NK-92 (cell line): Measurements from ENCODE around the gene SCAMP1.

Experiments used
- DNase-seq: peaks from one replicate; lab custom pipeline; 2025; ENCODE audit not compliant: unreplicated experiment; lab: John Stamatoyannopoulos, UW

Gene SCAMP1

DNA sequence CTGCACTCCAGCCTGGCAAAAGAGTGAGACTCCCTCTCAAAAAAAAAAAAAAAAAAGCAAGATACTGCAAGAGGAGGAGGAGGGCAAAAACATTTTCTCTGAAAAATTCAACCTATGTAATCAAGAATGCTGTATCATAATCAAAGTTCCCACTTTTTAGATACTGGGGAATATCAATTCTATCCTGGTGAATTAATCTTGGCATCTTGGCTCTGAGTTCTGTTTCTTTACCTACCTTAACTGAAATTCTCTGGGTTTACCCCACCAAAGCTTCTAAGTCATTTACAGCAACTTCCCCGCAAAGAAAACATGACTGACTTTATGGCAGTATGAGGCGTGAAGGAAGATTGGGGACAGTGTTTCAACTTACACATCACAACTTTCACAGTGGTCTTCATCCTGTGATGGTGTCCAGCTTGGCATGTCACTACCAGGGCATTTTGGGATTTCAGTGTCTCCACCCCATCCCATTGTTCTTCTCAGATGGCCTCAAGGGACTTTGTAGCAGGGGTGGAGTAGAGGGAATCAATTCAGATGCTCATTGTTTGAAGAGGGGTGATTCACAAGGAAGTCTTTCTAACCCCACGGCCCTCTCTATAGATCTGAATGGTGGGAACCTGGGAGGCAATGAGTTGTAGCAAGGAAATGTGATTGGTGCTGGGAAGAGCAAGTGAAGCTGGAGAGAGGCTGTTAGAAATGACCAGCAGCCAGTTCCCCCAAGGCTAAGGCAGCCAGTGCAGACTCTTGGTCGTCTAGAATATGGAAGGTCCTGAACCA lies 130.5 kb downstream of the SCAMP1 start:
- no peak for DNase-seq

DNA sequence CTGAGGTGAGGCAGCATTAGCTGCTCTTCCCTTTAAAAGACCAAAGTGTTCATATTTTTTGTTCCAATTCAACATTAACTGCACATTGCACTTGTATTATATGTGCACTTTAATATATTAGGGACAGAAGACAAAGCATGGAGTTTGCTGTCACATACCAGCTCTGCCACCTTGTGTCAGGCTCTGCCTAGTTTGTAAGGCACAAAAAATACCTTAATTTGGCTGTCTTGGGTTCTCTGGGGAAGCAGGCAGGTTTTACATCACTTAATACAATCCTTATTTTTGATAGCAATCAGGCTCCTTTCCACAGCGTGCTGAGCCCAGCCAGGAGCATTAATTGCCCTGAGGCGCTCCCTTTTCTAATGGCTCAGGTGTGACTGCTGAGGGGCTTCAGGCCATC lies 131.8 kb downstream of the SCAMP1 start:
- no peak for DNase-seq

DNA sequence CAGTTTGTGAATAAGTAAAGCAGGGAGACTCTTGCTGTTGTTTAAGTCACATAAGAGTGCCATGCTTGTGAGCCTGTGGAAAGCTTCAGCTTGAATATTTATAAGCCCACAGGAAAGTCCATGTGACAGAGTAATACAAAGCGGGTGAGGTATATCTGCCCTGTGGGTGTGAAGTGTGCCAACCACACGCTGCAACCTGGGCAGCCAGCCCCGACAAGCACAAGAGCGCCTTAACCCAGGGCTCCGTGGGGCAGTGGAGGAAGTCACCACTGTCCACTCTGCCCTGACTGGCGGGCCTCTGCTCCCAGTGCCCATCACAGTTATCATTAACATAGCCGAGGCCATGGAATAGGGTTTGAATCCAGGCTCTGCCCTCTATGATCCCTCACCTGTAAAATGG lies 132.2 kb downstream of the SCAMP1 start:
- DNase-seq, result no peak

DNA sequence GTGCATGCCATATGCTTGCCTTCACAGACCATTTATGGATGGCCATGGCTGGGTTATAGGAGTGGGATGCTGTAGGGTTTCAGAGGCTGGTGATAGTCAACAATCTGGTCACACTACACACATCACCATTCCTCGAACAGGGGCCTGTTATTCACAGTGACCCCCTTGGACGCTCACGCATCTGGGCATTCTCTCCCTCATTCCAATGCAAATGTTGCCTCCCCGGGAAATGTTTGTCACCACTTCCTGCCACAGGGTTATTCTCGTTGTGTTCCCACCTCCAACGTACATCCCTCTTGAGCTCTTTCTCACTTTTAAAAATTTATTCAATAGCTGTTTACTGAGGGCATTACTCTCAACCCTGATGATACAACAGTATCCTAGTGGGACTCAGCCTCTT lies 135.4 kb downstream of the SCAMP1 start:
- DNase-seq, result no peak

DNA sequence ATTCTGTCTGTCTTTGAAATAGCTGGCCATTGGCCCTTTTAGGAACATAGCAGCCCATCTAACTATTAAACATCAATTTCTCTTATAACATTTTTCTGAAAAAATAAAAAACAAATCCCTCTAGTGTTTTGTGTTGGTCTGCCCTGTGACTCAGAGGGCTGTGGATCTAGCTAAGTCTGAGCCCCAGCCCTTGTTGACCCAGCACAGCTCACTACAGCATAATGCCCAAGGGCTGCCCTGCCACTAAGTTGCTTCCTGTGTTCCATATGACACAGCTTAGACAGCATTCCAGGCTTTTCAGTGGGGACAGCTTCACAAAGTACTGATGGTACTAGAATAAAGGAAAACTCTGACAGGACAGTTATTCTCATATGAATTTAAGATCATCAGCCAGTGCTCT lies 136.0 kb downstream of the SCAMP1 start:
- no peak for DNase-seq

DNA sequence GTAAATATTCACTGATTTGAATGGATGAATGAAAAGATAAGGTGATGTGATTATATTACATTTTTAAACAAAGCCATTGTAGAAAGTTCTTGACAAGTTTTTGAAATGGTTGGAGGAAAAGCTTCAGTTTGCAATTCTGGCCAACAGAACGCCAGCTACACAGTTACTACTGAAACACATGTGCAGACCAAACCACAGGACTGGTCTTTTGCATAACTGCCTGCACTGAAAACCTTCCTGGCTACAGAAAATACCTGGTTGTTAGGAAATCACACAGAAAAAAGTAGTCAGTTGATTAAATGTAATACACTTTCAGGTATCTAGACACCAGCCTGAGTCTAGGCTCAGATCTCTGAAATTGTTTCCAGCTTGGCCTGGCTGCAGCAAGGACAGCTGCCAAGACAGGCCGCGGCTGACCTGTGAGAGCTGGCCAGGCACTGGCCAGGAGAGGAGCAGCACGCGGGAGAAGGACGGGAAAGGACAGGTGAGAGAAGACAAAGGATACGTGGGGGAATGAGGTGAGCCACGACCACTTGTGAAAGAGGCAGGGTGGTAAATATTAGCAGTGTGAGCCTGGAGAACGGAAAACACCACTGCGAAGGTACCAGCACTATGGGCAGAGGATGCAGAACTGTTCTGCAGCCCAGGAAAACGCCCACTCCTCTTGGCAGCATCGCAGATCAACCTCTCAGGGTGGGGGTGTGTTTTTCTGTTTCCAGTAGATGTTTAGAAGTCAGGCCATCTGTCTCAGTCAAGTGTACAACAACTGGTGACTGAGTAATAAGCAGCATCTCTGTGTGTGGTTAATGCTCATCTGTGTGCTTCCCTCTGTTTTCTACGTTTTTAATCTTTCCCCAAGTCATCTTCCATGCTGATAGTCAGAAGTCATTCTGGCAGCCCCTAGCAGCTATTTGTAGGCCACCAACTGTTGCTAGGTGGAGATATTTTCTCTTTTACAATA lies 137.4 kb downstream of the SCAMP1 start:
- no peak for DNase-seq

DNA sequence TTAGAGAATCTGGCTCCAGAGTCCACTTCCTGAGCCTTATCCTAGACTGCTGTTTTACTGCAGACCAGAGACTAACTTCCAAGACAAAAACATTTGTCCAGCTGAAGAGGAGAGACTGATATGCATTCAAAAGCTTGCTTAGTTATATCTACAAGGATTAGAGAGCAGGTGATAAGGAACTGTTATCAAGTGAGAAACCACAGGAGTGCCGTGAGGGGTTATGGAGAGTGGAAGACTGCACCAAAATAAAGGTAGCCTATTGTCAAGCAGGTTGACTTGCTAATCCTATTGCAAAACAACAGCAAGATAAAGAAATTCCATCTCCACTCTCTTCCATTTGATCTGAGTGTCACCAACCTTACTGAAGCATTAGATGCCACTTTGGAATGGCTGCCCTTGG lies 139.1 kb downstream of the SCAMP1 start:
- DNase-seq, result no peak

DNA sequence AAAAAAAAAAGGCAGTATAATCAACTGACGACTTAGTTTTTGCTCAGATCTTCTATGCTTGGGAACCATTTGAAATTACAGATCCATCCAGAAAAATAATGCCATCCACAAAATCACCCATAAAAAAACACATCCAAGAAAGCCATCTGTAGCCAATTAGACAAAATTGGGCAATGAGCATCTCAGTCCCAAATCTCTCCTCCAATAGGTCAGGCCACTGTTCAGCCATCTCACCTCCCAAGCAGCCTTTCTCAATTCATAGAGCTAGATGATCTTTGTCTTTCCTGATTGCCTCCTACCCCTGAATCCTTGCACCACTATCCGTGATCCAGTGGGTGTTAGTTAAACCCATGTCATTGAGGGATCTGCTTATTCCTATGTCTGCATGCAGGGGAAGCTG lies 139.6 kb downstream of the SCAMP1 start:
- DNase-seq, result no peak

DNA sequence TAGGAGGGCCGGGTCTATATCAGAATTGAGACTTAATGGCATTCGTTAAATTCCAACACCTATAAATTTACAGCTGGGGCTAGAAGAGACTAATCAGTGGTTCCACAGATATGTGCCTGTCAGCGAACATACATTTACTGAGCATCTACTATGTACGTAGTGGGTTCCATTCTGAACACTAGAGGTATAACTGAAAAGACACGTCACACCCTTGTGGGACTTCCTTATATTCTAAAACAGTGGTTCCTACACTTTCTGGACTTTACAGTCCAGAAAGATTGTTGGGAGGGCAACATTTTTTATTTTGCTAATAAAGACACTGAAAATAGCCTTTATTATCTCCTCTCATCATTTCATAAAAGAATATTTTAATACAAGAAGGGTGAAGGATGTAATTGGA lies 140.5 kb downstream of the SCAMP1 start:
- no peak for DNase-seq

DNA sequence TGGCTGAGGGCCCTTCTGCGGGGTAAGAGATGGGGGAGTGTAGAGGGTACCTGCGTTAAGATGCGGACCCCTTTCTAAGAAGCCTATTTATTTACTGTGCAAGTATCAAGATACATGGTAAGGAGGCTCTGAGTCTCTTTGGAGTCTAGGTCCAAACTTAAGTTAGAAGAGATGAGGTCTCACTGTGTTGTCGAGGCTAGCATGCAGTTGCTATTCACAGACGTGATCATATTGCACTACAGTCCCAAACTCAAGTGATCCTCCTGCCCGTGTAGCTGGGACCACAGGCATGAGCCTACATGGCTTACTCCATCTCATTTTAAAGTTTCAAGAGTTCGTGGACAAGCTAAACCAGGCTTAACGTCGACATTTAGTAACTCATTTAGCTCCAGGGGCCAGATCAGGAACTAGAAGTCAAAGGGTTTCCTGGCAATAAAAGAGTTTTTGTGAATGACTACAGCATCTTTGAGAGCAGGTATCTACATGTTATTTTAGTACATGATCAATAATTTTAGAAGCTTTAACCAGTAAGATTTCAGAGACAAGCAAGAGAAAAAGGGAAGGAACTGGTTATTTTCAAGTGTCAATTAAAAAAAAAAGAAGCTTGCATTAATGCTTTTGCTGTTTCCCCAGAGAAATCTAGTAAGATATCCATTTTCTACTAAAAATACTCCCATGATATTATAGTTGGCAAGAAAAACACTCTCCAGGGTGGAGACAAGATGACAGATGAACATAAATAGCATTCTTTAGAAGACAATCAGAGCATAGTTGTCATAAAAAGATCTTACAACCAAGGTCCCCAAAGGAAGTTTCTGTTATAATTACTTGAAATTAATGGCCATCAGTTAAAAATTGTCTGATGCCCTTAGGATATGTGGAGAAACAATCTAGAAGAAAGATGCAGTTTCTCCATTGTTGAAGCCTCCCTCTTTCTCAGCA lies 141.3 kb downstream of the SCAMP1 start:
- no peak for DNase-seq

DNA sequence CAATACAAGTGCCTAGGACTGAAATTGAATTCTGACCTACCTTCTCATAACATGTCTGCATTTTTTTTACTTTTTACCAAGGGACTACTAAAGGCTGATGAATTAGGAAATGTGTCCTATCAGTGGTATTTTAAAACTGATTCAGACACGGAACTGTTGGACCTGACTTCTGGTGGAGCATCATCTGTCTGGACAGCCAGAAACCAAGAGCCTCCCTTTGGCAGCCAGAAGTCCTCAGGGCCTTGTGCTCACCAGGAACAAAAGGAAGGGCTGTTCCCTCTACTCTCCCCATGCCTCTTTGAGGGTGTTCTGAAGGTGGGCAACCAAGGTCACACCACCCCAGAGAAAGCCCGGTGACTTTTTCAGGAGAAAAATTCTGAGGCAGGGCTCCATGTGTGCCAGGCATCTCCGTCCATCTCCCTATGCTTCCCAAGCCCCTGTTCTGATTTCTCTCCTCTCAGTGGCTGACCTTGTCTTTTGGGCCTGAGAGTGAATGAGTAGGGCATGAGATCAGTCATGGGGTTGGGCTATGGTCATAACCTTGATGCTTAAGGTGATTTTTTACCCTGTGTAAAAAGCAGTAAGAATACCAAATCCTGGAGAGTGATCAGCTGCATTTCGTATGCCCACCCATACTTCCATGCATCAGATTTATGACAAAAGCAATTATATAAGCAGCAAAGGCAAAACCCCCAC lies 143.7 kb downstream of the SCAMP1 start:
- no peak for DNase-seq

DNA sequence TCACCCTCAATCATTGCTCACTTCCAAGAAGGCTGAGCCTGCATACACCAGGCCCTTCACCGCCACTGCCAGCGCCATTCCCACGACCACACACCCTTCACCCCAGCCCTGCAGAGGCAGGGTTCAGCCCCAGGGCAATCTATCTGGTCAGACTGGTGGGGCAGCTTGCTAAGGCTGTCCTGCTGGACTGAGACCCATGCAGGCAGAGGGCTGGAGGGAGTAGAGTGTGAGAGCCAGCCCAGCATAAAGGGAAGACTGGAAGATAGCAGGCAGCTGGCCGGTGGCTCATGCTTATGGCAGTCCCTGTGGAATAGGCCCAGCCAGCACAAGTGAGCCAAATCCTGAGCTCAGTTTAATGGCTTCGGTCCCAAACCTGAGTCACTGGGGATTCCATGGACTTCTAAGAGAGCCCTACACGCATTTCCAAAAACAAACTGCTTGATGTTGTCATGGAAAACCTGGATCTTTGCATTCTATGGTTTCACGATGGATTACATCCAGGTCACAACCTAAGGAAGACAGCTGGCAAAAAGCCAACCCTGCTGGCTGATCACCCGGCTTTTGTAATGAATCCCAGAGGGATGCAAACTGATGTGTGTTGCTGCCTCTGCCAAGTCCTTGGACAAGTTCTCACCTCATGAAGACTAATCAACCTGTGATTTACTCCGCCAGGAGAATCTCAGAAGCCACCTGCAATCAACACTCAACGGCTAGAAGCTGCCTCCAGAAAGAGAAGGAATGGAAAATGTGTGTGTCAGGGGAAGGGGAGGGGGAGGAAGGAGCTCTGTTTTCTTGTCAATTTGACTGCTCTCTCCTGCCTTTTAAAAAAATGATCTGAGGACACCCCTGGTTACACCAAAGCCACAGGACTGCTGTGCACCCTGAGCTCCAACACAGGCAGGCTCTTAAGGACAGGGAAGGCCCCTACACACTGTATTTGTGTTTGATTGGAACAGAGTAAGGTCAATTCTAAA lies 144.6 kb downstream of the SCAMP1 start:
- no peak for DNase-seq

DNA sequence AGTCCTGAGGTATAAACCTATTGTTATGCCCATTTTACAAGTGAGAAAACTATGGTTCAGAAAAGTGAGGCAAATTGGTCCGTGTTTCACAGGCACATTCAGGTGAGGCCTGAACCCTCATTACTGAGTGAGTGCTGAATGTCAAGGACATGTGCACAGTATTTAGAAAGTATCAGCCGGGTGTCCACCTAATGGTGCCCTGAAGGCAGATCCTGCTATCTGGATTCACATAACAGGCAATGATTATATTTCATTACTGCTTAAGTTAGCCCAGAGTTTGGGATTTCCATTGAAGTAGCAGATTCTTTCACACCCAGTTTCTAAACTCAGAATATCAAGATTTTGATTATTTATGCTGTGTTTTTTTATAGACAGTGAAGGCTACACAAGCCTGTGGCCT lies 145.4 kb downstream of the SCAMP1 start:
- no peak for DNase-seq

DNA sequence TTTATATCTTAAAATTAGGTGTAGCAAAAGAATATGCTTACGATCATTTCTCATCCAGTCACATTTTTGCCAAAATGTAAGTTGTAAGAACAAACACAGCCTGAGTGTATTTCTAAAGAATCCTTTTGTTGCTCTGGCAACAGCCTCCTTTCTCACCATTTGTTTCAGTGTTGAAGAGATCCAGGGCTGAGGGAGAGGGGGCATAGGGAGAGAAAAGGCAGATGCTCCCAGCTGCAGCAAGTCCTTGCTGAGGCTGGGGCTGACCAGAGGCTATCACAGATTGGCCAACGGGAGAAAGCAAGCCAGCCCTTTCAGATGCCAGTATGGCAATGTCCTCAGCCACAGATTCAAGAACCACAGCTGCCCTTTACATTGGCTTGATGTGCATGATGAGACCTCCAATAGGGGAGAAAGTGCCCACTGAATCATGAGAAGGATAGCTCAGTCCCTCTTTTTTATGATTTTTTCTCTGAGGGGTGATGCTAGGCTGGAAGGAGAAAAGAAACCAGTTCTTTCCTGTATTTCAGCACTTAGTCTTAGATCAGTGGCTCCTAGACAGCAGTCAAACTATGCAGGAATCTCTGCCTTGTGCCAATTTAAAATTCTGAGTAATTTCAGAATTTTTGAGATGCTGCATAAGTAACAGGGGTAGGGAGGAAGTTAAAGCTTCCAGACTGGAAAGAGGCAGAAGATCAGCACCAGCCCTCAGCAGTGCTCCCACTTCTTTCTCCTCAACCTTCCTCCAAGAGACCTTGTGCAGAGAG lies 146.0 kb downstream of the SCAMP1 start:
- no peak for DNase-seq

DNA sequence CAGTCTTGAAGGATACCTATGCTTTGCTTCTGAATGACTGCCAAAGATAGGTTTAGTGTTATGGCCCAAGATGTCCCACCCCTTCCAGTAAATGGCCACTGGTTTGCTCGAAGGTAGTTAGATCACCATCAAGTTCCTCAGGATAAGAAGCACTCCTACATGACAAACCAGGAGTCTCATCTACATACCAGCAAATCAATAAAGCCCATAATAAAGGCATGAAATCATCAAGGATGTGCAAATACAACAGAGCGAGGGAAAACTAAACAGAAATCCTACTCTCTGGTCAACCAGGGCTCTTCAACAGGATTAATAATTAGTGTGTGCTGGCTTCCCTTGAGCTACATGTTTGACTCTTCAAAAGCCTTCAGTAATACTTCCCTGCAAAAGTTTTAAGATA lies 147.1 kb downstream of the SCAMP1 start:
- DNase-seq, result no peak

DNA sequence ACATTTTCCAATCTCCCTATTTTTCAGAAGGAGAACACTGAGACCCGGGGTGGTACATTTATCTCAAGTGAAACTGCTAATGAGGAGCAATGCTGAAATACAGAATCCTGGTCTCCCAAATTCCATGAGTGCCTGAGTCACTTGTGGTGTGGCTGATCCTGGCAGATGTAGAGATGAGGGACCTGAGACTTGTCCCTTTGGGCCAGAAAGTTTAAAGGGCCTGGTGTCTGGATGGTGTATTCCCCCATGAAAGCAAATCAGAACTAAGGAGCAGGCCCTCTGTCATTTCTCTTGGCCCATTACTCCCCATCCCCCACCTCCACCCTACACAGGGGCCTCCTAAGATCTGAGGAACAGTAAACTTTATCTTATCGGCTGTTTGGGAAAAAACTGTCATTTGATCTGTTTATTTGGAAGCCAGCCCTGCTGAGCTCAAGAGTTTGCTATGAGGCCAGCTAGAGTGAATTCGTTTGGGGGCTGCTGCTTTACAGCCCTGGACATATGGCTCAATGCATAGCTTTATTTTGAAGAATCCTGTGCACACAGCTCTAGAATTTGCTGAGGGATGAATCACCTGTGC lies 147.9 kb downstream of the SCAMP1 start:
- no peak for DNase-seq

DNA sequence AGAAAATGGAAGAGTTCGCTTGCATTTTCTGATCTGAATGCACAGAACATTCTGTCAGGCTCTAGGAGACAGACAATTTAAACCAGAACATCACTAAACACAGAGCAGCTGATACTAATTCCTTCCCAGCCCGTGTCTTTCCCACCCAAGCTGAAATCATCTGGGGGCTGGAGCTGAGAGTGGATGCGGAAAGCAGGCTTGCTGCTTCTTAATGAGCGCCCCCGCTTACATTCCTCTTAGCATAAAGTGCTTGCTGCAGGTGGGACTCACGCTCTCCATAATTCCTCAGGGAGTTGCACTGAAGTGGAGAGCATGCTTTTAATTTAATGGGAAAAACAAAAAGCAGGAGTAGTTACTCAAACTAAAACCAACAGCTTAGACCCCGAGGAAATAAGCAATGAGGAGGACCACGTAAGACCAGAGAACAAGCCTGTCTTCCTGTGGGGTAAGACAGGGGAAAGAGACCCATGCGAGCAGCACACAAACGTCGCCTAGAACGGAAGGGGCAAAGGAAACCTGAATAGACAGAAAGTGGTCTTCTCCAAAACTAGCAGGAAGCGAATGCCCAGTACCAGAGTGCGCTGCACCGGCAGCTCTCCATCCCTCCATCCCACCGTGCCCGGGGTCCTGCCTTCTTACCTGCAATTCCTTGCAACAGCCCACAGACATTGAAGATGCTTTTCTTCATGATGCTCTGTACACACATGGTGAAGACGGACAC lies 148.9 kb downstream of the SCAMP1 start:
- DNase-seq, result no peak
